Lower leg skin (tissue), 3 donors: ENCODE results near the gene UBFD1.

Experiments
- CTCF ChIP-seq, 3 donors: fragments of 450-650 bp; IDR thresholded peaks; one replicate each; pipeline ENCODE4 v1.5.1; 2016; ENCODE audit warnings: antibody characterized with exemption in 3 of 3, mild to moderate bottlenecking in 3 of 3, moderate library complexity in 2 of 3
- POLR2A ChIP-seq, 2 donors: fragments of 450-650 bp; IDR thresholded peaks; one replicate each; pipeline ENCODE4 v1.6.1; 2016 to 2017; ENCODE audit warnings: antibody characterized with exemption in 2 of 2, mild to moderate bottlenecking in 1 of 2, moderate library complexity in 1 of 2

DNA sequence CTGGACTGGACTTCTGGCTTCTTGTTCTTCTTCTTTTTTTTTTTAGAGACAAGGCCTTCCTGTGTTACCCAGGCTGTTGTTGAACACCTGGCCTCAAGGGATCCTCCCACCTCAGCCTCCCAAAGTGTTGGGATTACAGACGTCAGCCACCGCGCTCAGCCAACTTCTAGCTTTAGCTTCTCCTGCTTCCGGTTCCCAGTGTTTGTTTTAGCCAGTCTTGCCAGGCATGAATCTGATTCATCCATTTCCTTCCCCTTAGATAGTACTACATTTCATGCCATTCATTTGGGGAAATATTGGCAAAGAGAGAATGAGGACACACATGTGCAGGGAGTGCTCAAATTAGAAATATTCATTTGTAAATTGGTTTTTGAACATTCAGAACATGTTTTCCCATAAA, 50.7 kb downstream of the UBFD1 start:
- no peak for TF ChIP-seq POLR2A (IDR thresholded peaks at IDR 0.05)
- TF ChIP-seq CTCF (IDR thresholded peaks at IDR 0.05), result no peak
